ENCODE measurements around the gene ERCC6. TPM values are rescaled to one million over a fixed set of nuclear protein-coding genes. Genes with fewer than 3 reads are reported as not detected.

Gene ERCC6
- total and polyA plus RNA-seq, 2 donors (not counting 3 experiments of a cell fraction or from before 2014, with no cell fraction given) = 15.3 to 39.6 TPM

- no peak for DNase-seq (ENCODE audit: low read depth, low spot score)
- ChIA-PET CTCF (no interaction called here), POLR2A (no interaction called here)
- no peaks in the 10 kb centered on the region for H3K4me1 ChIP-seq (ENCODE audit: control insufficient read depth, extremely low read depth, insufficient read depth, low read length)
- BruUV-seq (replicated peaks) = no TSS peak
- no peak overlapping the region for H3K27ac ChIP-seq (ENCODE audit: insufficient read depth, low read depth, low read length)
- no peaks in the 10 kb centered on the region for H4K20me1 ChIP-seq (replicated peaks; ENCODE audit: control insufficient read depth, extremely low read depth, insufficient read depth, low read length)
- no peaks in the 10 kb centered on the region for H3K27me3 ChIP-seq (ENCODE audit: control insufficient read depth in 2 of 2, insufficient read depth in 2 of 2, low read length in 2 of 2)
- H2AFZ ChIP-seq (ENCODE audit: low read depth, low read length) = no peak overlapping the region
- no peaks in the 10 kb centered on the region for H3K9me1 ChIP-seq (replicated peaks; ENCODE audit: control insufficient read depth, extremely low read depth, insufficient read depth, low read length)
- peaks cover 0 to 12% of the 10 kb centered on the region in 2 experiments for H3K36me3 ChIP-seq (ENCODE audit: control insufficient read depth in 2 of 2, extremely low read depth in 1 of 2, insufficient read depth in 2 of 2, low read length in 2 of 2)
- intact Hi-C loops (cut with micrococcal nuclease) = no loop called here
- H3K9me3 ChIP-seq (replicated peaks; ENCODE audit: control insufficient read depth, insufficient read depth, low read length) = no peaks in the 10 kb centered on the region
- dilution Hi-C loops (cut with MboI; ENCODE audit: extremely low pct_ligation_motif_present, low sequenced_read_pairs) = no loop called here
- peaks cover 23% of the 10 kb centered on the region for H3K79me2 ChIP-seq (ENCODE audit: control insufficient read depth, insufficient read depth, low read length)
- no peak overlapping the region for H3K4me2 ChIP-seq (ENCODE audit: insufficient read depth, low read length)
- FAIRE-seq = no peak
- H3K4me3 ChIP-seq (replicated peaks in 1 of 3; ENCODE audit: insufficient read depth in 1 of 3, low read depth in 1 of 3, low read length in 3 of 3) = no peak overlapping the region
- no peak overlapping the region for H3K9ac ChIP-seq (replicated peaks; ENCODE audit: extremely low read depth, insufficient read depth, low read length)
- no peak for TF ChIP-seq JUN (IDR thresholded peaks at IDR 0.05; ENCODE audit: borderline replicate concordance, insufficient read depth, insufficient read length, low read depth)
- TF ChIP-seq GATA2 (IDR thresholded peaks at IDR 0.05; ENCODE audit: insufficient read depth, insufficient read length, low read depth, low read length) = no peak
- no peak for TF ChIP-seq POLR2AphosphoS5 (IDR thresholded peaks at IDR 0.05; ENCODE audit: insufficient read depth, low read depth, low read length)
- no peak for TF ChIP-seq EZH2 (IDR thresholded peaks at IDR 0.05; ENCODE audit: borderline replicate concordance, low read depth, low read length, severe bottlenecking)
- no peak for TF ChIP-seq CTCF (IDR thresholded peaks at IDR 0.05; ENCODE audit: extremely low read depth in 1 of 2, insufficient read depth in 1 of 2, low read depth in 1 of 2, low read length in 2 of 2)
- no peak for TF ChIP-seq MYC (IDR thresholded peaks at IDR 0.05; ENCODE audit: low read depth, low read length)
- no peak for TF ChIP-seq MAX (IDR thresholded peaks at IDR 0.05; ENCODE audit: insufficient read depth, insufficient read length)
These were observed 41.6 kb downstream of the ERCC6 start for GRCh38 chr10:49497358-49497757.
